H9 (cell line): ENCODE results near the gene RTP2. TPM values are rescaled to one million over a fixed set of nuclear protein-coding genes. Genes with fewer than 3 reads are reported as not detected.

Source experiments
- DNase-seq: peaks from one replicate; pipeline ENCODE4 v3.0.0-alpha.2; 2017
- H2AFZ ChIP-seq: one replicate; pipeline ENCODE4 v1.6.1; 2013; ENCODE audit warnings: mild to moderate bottlenecking, low read length, control low read depth, moderate library complexity
- H2AK5ac ChIP-seq: 2 replicates; pipeline ENCODE4 v1.6.1; 2013; ENCODE audit warnings: low read length, control low read depth, mixed read lengths; ENCODE audit not compliant: insufficient read length
- H2BK120ac ChIP-seq: one replicate; pipeline ENCODE4 v1.6.1; 2013; ENCODE audit warnings: low read depth, mild to moderate bottlenecking, low read length, control low read depth, inconsistent platforms; ENCODE audit not compliant: poor library complexity, severe bottlenecking
- H2BK12ac ChIP-seq: 2 replicates; pipeline ENCODE4 v1.6.1; 2013; ENCODE audit warnings: low read length, control low read depth, mixed read lengths, low read depth; ENCODE audit not compliant: insufficient read length
- H2BK15ac ChIP-seq: 2 replicates; pipeline ENCODE4 v1.6.1; 2013; ENCODE audit warnings: low read depth, low read length, control low read depth
- H2BK20ac ChIP-seq: one replicate; pipeline ENCODE4 v1.6.1; 2013; ENCODE audit warnings: low read depth, mild to moderate bottlenecking, low read length, control low read depth, inconsistent platforms; ENCODE audit not compliant: poor library complexity, severe bottlenecking
- H2BK5ac ChIP-seq: 2 replicates; pipeline ENCODE4 v1.6.1; 2013; ENCODE audit warnings: low read length, control low read depth, mixed read lengths; ENCODE audit not compliant: insufficient read length
- H3K14ac ChIP-seq: 2 replicates; pipeline ENCODE4 v1.6.1; 2013; ENCODE audit warnings: low read length, control low read depth; ENCODE audit not compliant: insufficient read depth
- H3K18ac ChIP-seq: 2 replicates; pipeline ENCODE4 v1.6.1; 2013; ENCODE audit warnings: low read depth, mild to moderate bottlenecking, mixed read lengths, low read length, control low read depth; ENCODE audit not compliant: insufficient read length
- H3K23ac ChIP-seq: 2 replicates; pipeline ENCODE4 v1.6.1; 2013; ENCODE audit warnings: low read length, control low read depth, mixed read lengths, low read depth; ENCODE audit not compliant: insufficient read length
- H3K23me2 ChIP-seq: 2 replicates; pipeline ENCODE4 v1.6.1; 2013; ENCODE audit warnings: low read depth, mild to moderate bottlenecking, mixed read lengths, low read length, control low read depth; ENCODE audit not compliant: insufficient read length, poor library complexity, severe bottlenecking
- H3K27ac ChIP-seq: 2 replicates; pipeline ENCODE4 v1.5.1; 2013; ENCODE audit warnings: low read length, control low read depth, mixed read lengths, low read depth; ENCODE audit not compliant: insufficient read length
- H3K27me3 ChIP-seq: 2 replicates; pipeline ENCODE4 v1.6.1; 2013; ENCODE audit warnings: low read length, control low read depth, inconsistent platforms; ENCODE audit not compliant: insufficient read depth
- H3K4ac ChIP-seq: 2 replicates; pipeline ENCODE4 v1.6.1; 2013; ENCODE audit warnings: low read depth, mild to moderate bottlenecking, control low read depth, inconsistent platforms, low read length, moderate library complexity
- H3K4me1 ChIP-seq: 2 replicates; pipeline ENCODE4 v1.6.1; 2013; ENCODE audit warnings: low read length, control low read depth, inconsistent platforms; ENCODE audit not compliant: insufficient read depth
- H3K4me2 ChIP-seq: 2 replicates; pipeline ENCODE4 v1.6.1; 2013; ENCODE audit warnings: low read length, control low read depth, mixed read lengths; ENCODE audit not compliant: insufficient read length, insufficient read depth
- H3K56ac ChIP-seq: 2 replicates; pipeline ENCODE4 v1.6.1; 2013; ENCODE audit warnings: low read depth, mild to moderate bottlenecking, mixed read lengths, low read length, control low read depth; ENCODE audit not compliant: insufficient read length
- H3K79me1 ChIP-seq: 2 replicates; pipeline ENCODE4 v1.6.1; 2013; ENCODE audit warnings: low read depth, mild to moderate bottlenecking, moderate library complexity, low read length, control low read depth, inconsistent platforms; ENCODE audit not compliant: insufficient read depth, poor library complexity, severe bottlenecking
- H3K79me2 ChIP-seq: 2 replicates; pipeline ENCODE4 v1.6.1; 2013; ENCODE audit warnings: low read length, control low read depth, inconsistent platforms; ENCODE audit not compliant: insufficient read depth
- H3K9ac ChIP-seq: 2 replicates; pipeline ENCODE4 v1.6.1; 2013; ENCODE audit warnings: low read length, control low read depth, mixed read lengths; ENCODE audit not compliant: insufficient read length; ENCODE audit errors: extremely low read depth
- H3K9me3 ChIP-seq: one replicate; pipeline ENCODE4 v1.6.1; 2013; ENCODE audit warnings: low read depth, low read length, inconsistent platforms; ENCODE audit not compliant: control insufficient read depth
- H3T11ph ChIP-seq: one replicate; pipeline ENCODE4 v1.6.1; 2013; ENCODE audit warnings: mild to moderate bottlenecking, low read length, control low read depth, inconsistent platforms
- H4K20me1 ChIP-seq: one replicate; pipeline ENCODE4 v1.6.1; 2013; ENCODE audit not compliant: control insufficient read depth, insufficient read length, insufficient read depth
- H4K5ac ChIP-seq: 2 replicates; pipeline ENCODE4 v1.6.1; 2013; ENCODE audit warnings: low read depth, mild to moderate bottlenecking, mixed read lengths, low read length, control low read depth; ENCODE audit not compliant: insufficient read length
- H4K8ac ChIP-seq: replicated peaks from 2 replicates; pipeline ENCODE4 v1.6.1; 2013; ENCODE audit warnings: low read length, control low read depth, mixed read lengths, low read depth; ENCODE audit not compliant: insufficient read length
- H4K91ac ChIP-seq: 2 replicates; pipeline ENCODE4 v1.6.1; 2013; ENCODE audit warnings: low read depth, mild to moderate bottlenecking, moderate library complexity, mixed read lengths, low read length, control low read depth; ENCODE audit not compliant: insufficient read length
- H3K27ac Mint-ChIP-seq, 3 experiments: 2 replicates in 2 of 3; 3 replicates in 1 of 3; pipeline ENCODE4 v1.8.0; 2020 to 2021; ENCODE audit warnings: mixed read lengths in 3 of 3, mild to moderate bottlenecking in 1 of 3, moderate library complexity in 1 of 3
- H3K27me3 Mint-ChIP-seq: 2 replicates; pipeline ENCODE4 v1.8.0; 2021; ENCODE audit warnings: low read depth, mild to moderate bottlenecking, moderate library complexity, mixed read lengths
- H3K36me3 Mint-ChIP-seq, 3 experiments: 2 replicates in 2 of 3; 3 replicates in 1 of 3; pipeline ENCODE4 v1.8.0; 2020 to 2021; ENCODE audit warnings: low read depth in 3 of 3, mixed read lengths in 3 of 3; ENCODE audit not compliant: insufficient read depth in 1 of 3
- H3K4me1 Mint-ChIP-seq, 2 experiments: 2 replicates each; pipeline ENCODE4 v1.8.0; 2020; ENCODE audit warnings: mixed read lengths in 2 of 2
- H3K4me3 Mint-ChIP-seq, 2 experiments: 2 replicates in 1 of 2; 3 replicates in 1 of 2; pipeline ENCODE4 v1.8.0; 2020 to 2021; ENCODE audit warnings: mild to moderate bottlenecking in 2 of 2, mixed read lengths in 2 of 2, moderate library complexity in 1 of 2
- H3K9me3 Mint-ChIP-seq, 2 experiments: 2 replicates in 1 of 2; 3 replicates in 1 of 2; pipeline ENCODE4 v1.8.0; 2020; ENCODE audit warnings: mild to moderate bottlenecking in 2 of 2, mixed read lengths in 2 of 2, moderate library complexity in 1 of 2
- WGBS: extraction: QIAGEN DNeasy Blood & Tissue Kit; methylation state at CpG from one replicate; pipeline ENCODE4 v1.1.7; 2013; ENCODE audit warnings: missing lambda C conversion rate, low lambda C conversion rate, mixed read lengths; ENCODE audit not compliant: insufficient read length; ENCODE audit errors: extremely low coverage; 5-methylcytosine and 5-hydroxymethylcytosine counted together
- total RNA-seq: library from RNA; stranded (reverse); gene quantifications from 2 replicates; pipeline ENCODE4 v1.2.1, GENCODE V29; 2021
- TF ChIP-seq, protein P1 (sequence below): fragments of 200-600 bp; sonication (generic); conservative IDR thresholded peaks from 3 replicates; pipeline ENCODE4 v1.8.0; 2021; ENCODE audit warnings: antibody characterized with exemption, mild to moderate bottlenecking

Gene RTP2
- total RNA-seq, 1 experiment from 2014 or later, result not detected

DNA sequence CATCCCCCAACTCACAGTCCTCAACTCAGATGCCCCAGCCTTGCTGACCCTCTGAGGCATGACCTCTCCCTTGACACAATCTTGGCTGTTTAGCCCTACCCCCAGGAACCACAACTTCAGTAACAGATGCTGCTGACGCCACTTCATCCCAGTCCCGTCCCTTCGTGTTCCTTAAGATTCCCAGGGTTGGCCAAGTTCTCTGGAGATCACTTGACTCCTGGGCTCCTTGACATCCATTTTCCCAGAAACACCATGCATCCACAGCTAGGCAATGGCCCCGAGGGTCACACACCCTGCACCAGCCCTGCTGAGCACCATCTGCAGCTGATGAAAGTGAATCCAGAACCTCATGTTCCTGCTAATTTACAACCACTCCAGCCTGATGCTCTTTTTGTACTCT is 6.9 kb downstream of the RTP2 start:
- H4K5ac ChIP-seq, result no peak overlapping the region
- no peak overlapping the region for H3K4me2 ChIP-seq
- H2BK15ac ChIP-seq, result no peak overlapping the region
- H4K20me1 ChIP-seq, result no peaks in the 10 kb centered on the region
- no peaks in the 10 kb centered on the region for H3K27me3 ChIP-seq
- H4K91ac ChIP-seq, result no peak overlapping the region
- no peaks in the 10 kb centered on the region for H3K79me2 ChIP-seq
- H2BK12ac ChIP-seq, result no peak overlapping the region
- H3K23ac ChIP-seq, result no peak overlapping the region
- DNase-seq, result no peak
- H3K14ac ChIP-seq, result no peak overlapping the region
- Mint-ChIP-seq H3K4me1 (no peaks in the 10 kb centered on the region), H3K4me3 (no peak overlapping the region), H3K27ac (peak overlapping the region in 1 of 3 experiments; percentile 14; a peak in 3 of 7 replicates), H3K36me3 (no peaks in the 10 kb centered on the region), H3K9me3 (no peaks in the 10 kb centered on the region; a peak in 2 of 5 replicates), H3K27me3 (peaks cover 15% of the 10 kb centered on the region)
- H4K8ac ChIP-seq, result no peak overlapping the region
- H3K4ac ChIP-seq, result no peak overlapping the region
- H2BK120ac ChIP-seq, result no peak overlapping the region
- H2BK5ac ChIP-seq, result no peak overlapping the region
- H3K18ac ChIP-seq, result no peak overlapping the region
- no peak overlapping the region for H2BK20ac ChIP-seq
- H3K9me3 ChIP-seq, result no peaks in the 10 kb centered on the region
- no peak overlapping the region for H3K56ac ChIP-seq
- no peak overlapping the region for H3K9ac ChIP-seq
- no peaks in the 10 kb centered on the region for H3K23me2 ChIP-seq
- no peak overlapping the region for H3T11ph ChIP-seq
- no CpG with 5 or more reads among the region's 4 CpGs for WGBS
- no peaks in the 10 kb centered on the region for H3K4me1 ChIP-seq
- no peak overlapping the region for H3K27ac ChIP-seq
- no peak overlapping the region for H2AFZ ChIP-seq
- H3K79me1 ChIP-seq, result no peaks in the 10 kb centered on the region
- TF ChIP-seq, protein P1, sequence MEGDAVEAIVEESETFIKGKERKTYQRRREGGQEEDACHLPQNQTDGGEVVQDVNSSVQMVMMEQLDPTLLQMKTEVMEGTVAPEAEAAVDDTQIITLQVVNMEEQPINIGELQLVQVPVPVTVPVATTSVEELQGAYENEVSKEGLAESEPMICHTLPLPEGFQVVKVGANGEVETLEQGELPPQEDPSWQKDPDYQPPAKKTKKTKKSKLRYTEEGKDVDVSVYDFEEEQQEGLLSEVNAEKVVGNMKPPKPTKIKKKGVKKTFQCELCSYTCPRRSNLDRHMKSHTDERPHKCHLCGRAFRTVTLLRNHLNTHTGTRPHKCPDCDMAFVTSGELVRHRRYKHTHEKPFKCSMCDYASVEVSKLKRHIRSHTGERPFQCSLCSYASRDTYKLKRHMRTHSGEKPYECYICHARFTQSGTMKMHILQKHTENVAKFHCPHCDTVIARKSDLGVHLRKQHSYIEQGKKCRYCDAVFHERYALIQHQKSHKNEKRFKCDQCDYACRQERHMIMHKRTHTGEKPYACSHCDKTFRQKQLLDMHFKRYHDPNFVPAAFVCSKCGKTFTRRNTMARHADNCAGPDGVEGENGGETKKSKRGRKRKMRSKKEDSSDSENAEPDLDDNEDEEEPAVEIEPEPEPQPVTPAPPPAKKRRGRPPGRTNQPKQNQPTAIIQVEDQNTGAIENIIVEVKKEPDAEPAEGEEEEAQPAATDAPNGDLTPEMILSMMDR, result no peak
- H2AK5ac ChIP-seq, result no peak overlapping the region
